GM21529 (cell line): Measurements from ENCODE around the gene NUP98.

Source experiments
- ATAC-seq: cut with Tn5 transposase; IDR thresholded peaks from one replicate; pipeline ENCODE4 v1.9.1; 2021; ENCODE audit not compliant: unreplicated experiment

Gene NUP98

DNA sequence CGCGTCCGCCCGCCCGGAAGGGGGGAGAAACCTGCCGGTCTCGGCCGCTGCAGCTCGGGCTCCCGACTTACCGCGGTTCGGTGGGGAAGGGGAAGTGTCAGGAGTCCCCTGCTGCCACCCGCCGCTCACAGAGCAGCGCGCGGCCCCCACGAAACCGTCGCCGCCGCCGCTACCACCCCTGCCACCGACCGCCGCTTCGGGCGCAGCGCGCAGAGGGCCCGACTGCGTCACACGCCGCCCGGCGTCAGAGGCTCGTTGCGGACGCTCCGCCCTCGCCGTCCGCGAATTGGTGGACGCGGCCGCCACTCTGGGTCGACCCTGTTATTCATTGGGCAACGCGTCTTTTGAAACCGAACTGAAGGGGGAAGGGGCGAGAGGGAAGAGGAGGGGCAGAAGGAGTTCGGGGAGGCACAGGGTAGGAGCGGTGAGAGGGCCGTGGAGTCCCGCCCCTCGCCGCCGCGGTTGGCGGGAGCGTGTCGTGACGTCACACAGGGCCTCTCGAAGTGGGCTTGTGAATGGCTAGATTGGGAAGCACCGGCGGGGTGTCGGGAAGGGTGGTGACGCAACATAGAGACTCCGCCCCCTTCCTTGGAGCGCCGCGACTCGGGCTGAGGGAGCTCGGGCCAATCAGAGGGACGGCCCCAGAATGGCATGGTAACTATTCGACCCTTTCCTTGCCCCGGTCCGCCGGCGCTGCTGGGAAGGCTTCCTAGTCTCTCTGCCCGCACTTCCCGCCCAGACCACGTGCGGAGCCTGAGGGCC is at the start of gene NUP98:
Gene NUP98 (minus strand): TSS at position 226 of the 762 bp plus-strand sequence. CDS start 15,437 bp downstream, outside the sequence.
- peak; percentile 94 for ATAC-seq

DNA sequence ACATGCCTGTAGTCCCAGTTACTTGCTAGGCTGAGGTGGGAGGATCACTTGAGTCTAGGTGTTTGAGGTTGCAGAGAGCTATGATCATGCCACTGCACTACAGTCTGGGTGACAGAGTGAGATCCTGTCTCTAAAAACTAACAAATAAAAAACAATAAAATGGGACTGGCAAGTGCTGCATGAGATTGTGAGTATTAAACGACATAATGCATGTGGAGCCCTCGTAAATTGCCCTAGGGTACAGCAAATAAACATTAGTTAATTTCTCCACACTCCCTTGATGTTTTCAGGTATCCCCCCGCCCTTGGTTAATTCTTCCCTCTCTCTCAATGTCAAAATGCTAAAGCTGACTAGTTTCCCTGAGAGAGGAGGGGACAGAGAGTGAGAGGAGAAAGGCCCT is 48.3 kb upstream of the NUP98 start:
- ATAC-seq = no peak

DNA sequence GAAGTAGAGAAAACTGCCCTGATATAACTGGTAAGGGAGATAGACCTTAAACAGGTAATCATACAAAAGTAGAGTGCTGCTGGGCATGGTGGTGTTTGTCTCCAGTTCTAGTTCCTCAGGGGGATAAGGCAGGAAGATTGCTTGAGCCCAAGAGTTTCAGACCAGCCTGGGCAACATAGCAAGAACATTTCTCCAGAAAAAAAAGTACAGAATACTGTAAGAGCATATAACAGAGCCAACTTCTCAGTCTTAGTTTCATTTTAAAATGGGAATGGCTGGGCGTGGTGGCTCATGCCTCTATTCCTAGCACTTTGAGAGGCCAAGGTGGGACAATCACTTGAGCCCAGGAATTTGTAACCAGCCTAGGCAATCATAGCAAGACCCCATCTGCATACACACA is 47.9 kb upstream of the NUP98 start:
- ATAC-seq = no peak

DNA sequence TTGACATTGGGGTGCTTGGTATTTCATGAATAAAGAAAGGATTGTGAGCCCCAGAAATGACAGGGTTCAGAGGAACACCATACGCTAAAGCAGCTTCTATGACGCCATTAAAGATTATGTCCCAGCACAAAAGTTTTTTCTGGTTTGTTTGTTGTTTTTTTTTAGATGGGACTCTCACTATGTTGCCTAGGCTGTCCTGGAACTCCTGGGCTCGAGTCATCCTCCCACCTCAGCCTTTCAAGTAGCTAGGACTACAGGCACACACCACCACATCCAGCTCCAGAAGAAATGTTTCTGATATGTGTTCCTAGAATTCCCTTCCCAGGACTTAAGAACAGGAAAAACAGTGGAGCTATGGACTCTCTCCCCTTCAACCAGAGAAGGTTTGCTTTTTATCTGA is 46.0 kb upstream of the NUP98 start:
- no peak for ATAC-seq

DNA sequence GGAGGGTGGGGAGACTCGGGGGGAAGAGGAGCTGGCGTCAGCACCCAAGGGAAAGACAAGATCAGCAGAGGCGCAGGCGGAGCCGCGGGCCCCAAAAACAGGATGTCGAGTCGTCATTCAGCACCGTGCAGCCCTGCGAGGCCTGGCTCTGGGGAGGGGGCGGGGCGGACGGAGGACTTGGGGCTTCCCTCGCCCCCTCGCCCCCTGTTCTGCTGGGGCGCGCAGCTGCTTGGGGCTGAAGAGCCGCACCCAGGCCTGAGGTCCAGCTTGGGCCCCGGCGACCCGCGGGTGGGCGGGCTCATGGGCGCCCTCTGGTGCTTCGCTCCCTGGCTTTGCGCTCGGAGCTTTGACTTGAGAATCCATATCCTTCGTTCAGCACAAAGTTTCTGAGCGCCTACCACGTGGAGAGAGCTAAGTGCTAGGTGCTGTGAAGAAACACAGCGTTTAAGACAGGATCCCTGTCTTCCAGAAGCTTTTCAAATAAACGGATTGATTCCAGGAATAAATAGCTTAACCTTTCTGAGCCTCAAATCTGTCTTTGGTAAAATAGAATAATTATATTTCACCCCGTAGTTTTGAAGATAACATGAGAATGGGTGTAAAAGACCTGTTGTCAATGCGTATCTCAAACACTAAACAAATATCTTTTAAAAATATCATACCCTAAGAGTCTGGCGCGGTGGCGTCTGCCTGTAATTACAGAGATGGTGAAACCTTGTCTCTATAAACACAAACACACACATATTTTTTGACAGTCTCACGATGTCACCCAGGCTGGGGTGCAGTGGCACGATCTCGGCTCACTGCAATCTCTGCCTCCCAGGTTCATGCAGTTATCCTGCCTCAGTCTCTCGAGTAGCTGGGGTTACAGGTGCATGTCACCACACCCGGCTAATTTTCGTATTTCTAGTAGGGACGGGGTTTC is 44.3 kb upstream of the NUP98 start:
- ATAC-seq = peak; percentile 53

GRCh38 chr11:3840870-3841425 is 43.6 kb upstream of the NUP98 start, which contains the start of gene RHOG:
RHOG (minus strand) TSS chr11:3840959; CDS start chr11:3828138, 12,821 bp downstream.
- peak; percentile 44 for ATAC-seq

GRCh38 chr11:3840004-3840869 is 42.9 kb upstream of the NUP98 start:
- ATAC-seq = no peak

GRCh38 chr11:3838504-3838903 is 41.1 kb upstream of the NUP98 start:
- ATAC-seq = no peak

GRCh38 chr11:3837793-3838192 is 40.4 kb upstream of the NUP98 start:
- ATAC-seq = peak; percentile 19

DNA sequence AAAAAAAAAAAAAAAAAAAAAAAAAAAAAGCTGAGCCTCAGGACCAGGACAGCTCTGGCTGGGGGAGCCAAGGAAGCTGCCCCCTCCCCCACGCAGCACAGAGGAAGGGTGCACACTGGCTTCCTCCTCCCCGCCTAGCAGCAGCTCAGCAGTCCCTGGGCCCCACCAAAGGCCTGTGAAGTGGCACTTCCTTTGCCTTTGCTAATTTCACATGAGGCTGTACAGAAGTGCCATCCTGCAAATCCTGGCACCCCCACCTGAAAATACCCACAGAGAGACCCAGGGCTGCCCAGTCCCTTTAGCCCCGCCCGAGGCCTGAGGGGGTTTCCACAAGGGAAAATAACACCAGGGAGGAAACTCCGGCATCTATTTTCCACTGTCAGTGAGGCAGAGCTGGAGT is 39.5 kb upstream of the NUP98 start:
- ATAC-seq = no peak

GRCh38 chr11:3835751-3836150 is 38.4 kb upstream of the NUP98 start:
- ATAC-seq = no peak

- no peak for ATAC-seq
Measured at GRCh38 chr11:3834664-3835461, 37.5 kb upstream of the NUP98 start.

DNA sequence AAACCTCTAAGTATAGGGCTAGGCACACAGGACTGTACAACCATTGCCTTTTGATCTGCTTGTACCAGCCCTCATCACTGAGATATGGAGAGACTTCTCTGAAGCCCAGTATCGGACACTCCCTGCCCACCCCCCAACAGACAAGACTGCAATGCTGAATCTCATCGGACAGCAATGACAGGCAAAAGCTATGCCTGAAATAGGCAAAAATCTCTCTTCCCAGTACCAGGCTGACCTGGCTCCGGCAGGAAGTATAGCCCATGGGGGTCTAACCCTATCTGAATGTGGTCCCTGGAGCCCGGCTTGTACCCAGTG is 37.0 kb upstream of the NUP98 start:
- ATAC-seq = no peak

- no peak for ATAC-seq
Measured at GRCh38 chr11:3833449-3833848, 36.1 kb upstream of the NUP98 start.

DNA sequence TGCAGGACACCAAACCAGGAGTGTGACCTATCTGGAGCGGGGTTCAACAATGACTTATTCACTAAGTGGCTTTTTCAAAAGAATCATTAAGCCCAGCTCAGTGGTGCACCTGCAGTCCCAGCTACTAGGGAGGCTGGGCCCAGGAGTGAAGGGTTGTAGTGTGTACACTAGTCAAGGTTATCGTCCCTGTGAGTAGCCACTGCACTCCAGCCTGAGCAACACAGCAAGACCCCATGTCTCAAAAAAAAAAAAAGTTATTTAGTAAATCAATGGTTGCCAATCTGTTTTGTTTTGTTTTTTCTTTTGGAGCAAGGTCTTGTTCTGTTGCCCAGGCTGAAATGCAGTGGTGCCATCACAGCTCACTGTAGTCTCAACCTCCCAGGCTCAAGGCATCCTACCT is 35.5 kb upstream of the NUP98 start:
- ATAC-seq = no peak

GRCh38 chr11:3831378-3832239 is 34.3 kb upstream of the NUP98 start:
- no peak for ATAC-seq

GRCh38 chr11:3830730-3831129 is 33.4 kb upstream of the NUP98 start:
- ATAC-seq = no peak

DNA sequence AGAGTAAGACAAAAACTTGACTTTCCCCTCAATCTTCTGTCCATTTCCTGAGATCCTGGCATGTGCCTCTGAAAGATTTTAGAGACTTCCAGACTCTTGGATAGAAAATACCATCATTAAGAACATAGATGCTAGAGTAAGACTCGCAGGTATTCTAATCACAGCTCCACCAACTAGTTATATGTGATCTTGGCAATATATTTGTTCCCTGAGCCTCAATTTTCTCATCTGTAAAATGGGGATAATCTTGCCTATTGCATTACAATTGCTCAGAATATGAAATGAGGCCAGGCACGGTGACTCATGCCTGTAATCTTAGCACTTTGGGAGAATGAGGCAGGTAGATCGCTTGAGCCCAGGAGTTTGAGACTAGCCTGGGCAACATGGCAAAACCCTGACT is 32.7 kb upstream of the NUP98 start:
- no peak for ATAC-seq
